ENCODE measurements around the gene TSPYL4.

- TF ChIP-seq RNF2 (IDR thresholded peaks at IDR 0.05; ENCODE audit: borderline replicate concordance, low read depth, low read length, missing control alignments, poor library complexity, severe bottlenecking) (no peak), CHD2 (IDR thresholded peaks at IDR 0.05; ENCODE audit: low read length) (no peak), CTCF (IDR thresholded peaks at IDR 0.05; ENCODE audit: control extremely low read depth in 1 of 3, insufficient read depth in 1 of 3, low read depth in 1 of 3, low read length in 3 of 3) (no peak), SP1 (IDR thresholded peaks at IDR 0.05; ENCODE audit: low read depth, low read length) (no peak), NRF1 (IDR thresholded peaks at IDR 0.05; ENCODE audit: low read depth, low read length) (no peak), JUND (IDR thresholded peaks at IDR 0.05; ENCODE audit: low read length) (no peak)
These were observed 32.8 kb downstream of the TSPYL4 start for GRCh38 chr6:116221067-116221466.
